HEK293 (cell line): ENCODE results near the gene TRIM3.

Source experiments
- KLF16 ChIP-seq: fragments of 450-650 bp; formaldehyde crosslinking; IDR thresholded peaks from 2 replicates; pipeline ENCODE4 v1.5.1; 2017; ENCODE audit warnings: missing biosample characterization, missing genetic modification characterization
- PATZ1 ChIP-seq: fragments of 450-650 bp; formaldehyde crosslinking; IDR thresholded peaks from 2 replicates; pipeline ENCODE4 v1.5.1; 2016; ENCODE audit warnings: missing biosample characterization, missing genetic modification characterization
- TCF7L2 ChIP-seq: IDR thresholded peaks from 2 replicates; pipeline ENCODE4 v1.6.1; 2011; ENCODE audit warnings: low read depth, mild to moderate bottlenecking, inconsistent platforms, low read length, moderate library complexity, borderline replicate concordance
- YY1 ChIP-seq: fragments of 450-650 bp; formaldehyde crosslinking; IDR thresholded peaks from 2 replicates; pipeline ENCODE4 v1.5.1; 2018; ENCODE audit warnings: missing biosample characterization, missing genetic modification characterization
- ZBTB7A ChIP-seq: fragments of 450-650 bp; formaldehyde crosslinking; IDR thresholded peaks from 2 replicates; pipeline ENCODE4 v1.5.1; 2016; ENCODE audit warnings: low read depth, missing biosample characterization, missing genetic modification characterization
- ZNF202 ChIP-seq: fragments of 450-650 bp; formaldehyde crosslinking; IDR thresholded peaks from 2 replicates; pipeline ENCODE4 v1.5.1; 2016; ENCODE audit warnings: missing biosample characterization, missing genetic modification characterization, borderline replicate concordance
- ZNF239 ChIP-seq: fragments of 450-650 bp; formaldehyde crosslinking; IDR thresholded peaks from 2 replicates; pipeline ENCODE4 v1.5.1; 2016; ENCODE audit warnings: missing biosample characterization, missing genetic modification characterization
- ZNF248 ChIP-seq: fragments of 450-650 bp; formaldehyde crosslinking; IDR thresholded peaks from 2 replicates; pipeline ENCODE4 v1.5.1; 2017; ENCODE audit warnings: missing biosample characterization, missing genetic modification characterization
- ZNF354C ChIP-seq: fragments of 450-650 bp; formaldehyde crosslinking; IDR thresholded peaks from 2 replicates; pipeline ENCODE4 v1.5.1; 2016; ENCODE audit warnings: missing biosample characterization, missing genetic modification characterization, low read depth, borderline replicate concordance
- ZNF404 ChIP-seq: fragments of 450-650 bp; formaldehyde crosslinking; IDR thresholded peaks from 2 replicates; pipeline ENCODE4 v1.5.1; 2017; ENCODE audit warnings: missing biosample characterization, missing genetic modification characterization
- ZNF423 ChIP-seq: fragments of 450-650 bp; formaldehyde crosslinking; IDR thresholded peaks from 2 replicates; pipeline ENCODE4 v1.5.1; 2016; ENCODE audit warnings: missing biosample characterization, missing genetic modification characterization
- ZNF544 ChIP-seq: fragments of 450-650 bp; formaldehyde crosslinking; IDR thresholded peaks from 2 replicates; pipeline ENCODE4 v1.5.0; 2017; ENCODE audit warnings: missing biosample characterization, missing genetic modification characterization
- TF ChIP-seq, protein P1 (sequence below): fragments of 450-650 bp; formaldehyde crosslinking; IDR thresholded peaks from 2 replicates; pipeline ENCODE4 v1.5.1; 2016; ENCODE audit warnings: missing biosample characterization, missing genetic modification characterization
- TF ChIP-seq, protein P2 (sequence below): fragments of 450-650 bp; formaldehyde crosslinking; IDR thresholded peaks from 2 replicates; pipeline ENCODE4 v1.5.1; 2016; ENCODE audit warnings: missing biosample characterization, missing genetic modification characterization

GRCh38 chr11:6476571-6476970 lies 2.8 kb upstream of the TRIM3 start:
- TF ChIP-seq TCF7L2 (no peak), ZNF239 (tag by site-specific recombination) (no peak), ZNF202 (tag by site-specific recombination) (no peak), PATZ1 (tag by site-specific recombination) (no peak), ZBTB7A (tag by site-specific recombination) (no peak), ZNF544 (tag by site-specific recombination) (no peak), ZNF248 (tag by site-specific recombination) (no peak), KLF16 (no peak), YY1 (tag by site-specific recombination) (no peak), ZNF404 (tag by site-specific recombination) (no peak), ZNF423 (tag by site-specific recombination) (no peak), ZNF354C (no peak)
- TF ChIP-seq, protein P1, sequence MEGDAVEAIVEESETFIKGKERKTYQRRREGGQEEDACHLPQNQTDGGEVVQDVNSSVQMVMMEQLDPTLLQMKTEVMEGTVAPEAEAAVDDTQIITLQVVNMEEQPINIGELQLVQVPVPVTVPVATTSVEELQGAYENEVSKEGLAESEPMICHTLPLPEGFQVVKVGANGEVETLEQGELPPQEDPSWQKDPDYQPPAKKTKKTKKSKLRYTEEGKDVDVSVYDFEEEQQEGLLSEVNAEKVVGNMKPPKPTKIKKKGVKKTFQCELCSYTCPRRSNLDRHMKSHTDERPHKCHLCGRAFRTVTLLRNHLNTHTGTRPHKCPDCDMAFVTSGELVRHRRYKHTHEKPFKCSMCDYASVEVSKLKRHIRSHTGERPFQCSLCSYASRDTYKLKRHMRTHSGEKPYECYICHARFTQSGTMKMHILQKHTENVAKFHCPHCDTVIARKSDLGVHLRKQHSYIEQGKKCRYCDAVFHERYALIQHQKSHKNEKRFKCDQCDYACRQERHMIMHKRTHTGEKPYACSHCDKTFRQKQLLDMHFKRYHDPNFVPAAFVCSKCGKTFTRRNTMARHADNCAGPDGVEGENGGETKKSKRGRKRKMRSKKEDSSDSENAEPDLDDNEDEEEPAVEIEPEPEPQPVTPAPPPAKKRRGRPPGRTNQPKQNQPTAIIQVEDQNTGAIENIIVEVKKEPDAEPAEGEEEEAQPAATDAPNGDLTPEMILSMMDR = no peak
- TF ChIP-seq, protein P2, sequence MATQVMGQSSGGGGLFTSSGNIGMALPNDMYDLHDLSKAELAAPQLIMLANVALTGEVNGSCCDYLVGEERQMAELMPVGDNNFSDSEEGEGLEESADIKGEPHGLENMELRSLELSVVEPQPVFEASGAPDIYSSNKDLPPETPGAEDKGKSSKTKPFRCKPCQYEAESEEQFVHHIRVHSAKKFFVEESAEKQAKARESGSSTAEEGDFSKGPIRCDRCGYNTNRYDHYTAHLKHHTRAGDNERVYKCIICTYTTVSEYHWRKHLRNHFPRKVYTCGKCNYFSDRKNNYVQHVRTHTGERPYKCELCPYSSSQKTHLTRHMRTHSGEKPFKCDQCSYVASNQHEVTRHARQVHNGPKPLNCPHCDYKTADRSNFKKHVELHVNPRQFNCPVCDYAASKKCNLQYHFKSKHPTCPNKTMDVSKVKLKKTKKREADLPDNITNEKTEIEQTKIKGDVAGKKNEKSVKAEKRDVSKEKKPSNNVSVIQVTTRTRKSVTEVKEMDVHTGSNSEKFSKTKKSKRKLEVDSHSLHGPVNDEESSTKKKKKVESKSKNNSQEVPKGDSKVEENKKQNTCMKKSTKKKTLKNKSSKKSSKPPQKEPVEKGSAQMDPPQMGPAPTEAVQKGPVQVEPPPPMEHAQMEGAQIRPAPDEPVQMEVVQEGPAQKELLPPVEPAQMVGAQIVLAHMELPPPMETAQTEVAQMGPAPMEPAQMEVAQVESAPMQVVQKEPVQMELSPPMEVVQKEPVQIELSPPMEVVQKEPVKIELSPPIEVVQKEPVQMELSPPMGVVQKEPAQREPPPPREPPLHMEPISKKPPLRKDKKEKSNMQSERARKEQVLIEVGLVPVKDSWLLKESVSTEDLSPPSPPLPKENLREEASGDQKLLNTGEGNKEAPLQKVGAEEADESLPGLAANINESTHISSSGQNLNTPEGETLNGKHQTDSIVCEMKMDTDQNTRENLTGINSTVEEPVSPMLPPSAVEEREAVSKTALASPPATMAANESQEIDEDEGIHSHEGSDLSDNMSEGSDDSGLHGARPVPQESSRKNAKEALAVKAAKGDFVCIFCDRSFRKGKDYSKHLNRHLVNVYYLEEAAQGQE (tag by site-specific recombination) = no peak
